ENCODE results near the gene COBL.

The COBL gene

GRCh38 chr7:51316666-51317581 is at the start of gene COBL:
COBL (minus strand) TSS chr7:51316809; CDS start chr7:51316633, 176 bp downstream.
- peak; percentile 66 for DNase-seq

- no peak for DNase-seq
Measured at GRCh38 chr7:51366172-51366728, 49.6 kb upstream of the COBL start.

- no peak for DNase-seq
Measured at GRCh38 chr7:51357821-51358220, 41.2 kb upstream of the COBL start.

- peak; percentile 72 for DNase-seq
Measured at GRCh38 chr7:51356849-51357516, 40.4 kb upstream of the COBL start.

GRCh38 chr7:51354897-51355296 is 38.3 kb upstream of the COBL start:
- no peak for DNase-seq

- no peak for DNase-seq
Measured at GRCh38 chr7:51354434-51354833, 37.8 kb upstream of the COBL start.

- no peak for DNase-seq
Measured at GRCh38 chr7:51352174-51353100, 35.8 kb upstream of the COBL start.

GRCh38 chr7:51351661-51352060 is 35.1 kb upstream of the COBL start:
- DNase-seq, result no peak

- DNase-seq, result no peak
Measured at GRCh38 chr7:51350546-51350896, 33.9 kb upstream of the COBL start.

GRCh38 chr7:51349820-51350545 is 33.4 kb upstream of the COBL start:
- DNase-seq, result peak; percentile 92

GRCh38 chr7:51346126-51346525 is 29.5 kb upstream of the COBL start:
- peak; percentile 79 for DNase-seq

- peak; percentile 76 for DNase-seq
Measured at GRCh38 chr7:51344406-51345138, 28.0 kb upstream of the COBL start.

GRCh38 chr7:51340936-51341335 is 24.3 kb upstream of the COBL start:
- no peak for DNase-seq

GRCh38 chr7:51340029-51340838 is 23.6 kb upstream of the COBL start:
- DNase-seq, result no peak

GRCh38 chr7:51335057-51335456 is 18.4 kb upstream of the COBL start:
- DNase-seq, result no peak

- no peak for DNase-seq
Measured at GRCh38 chr7:51329696-51330263, 13.2 kb upstream of the COBL start.

GRCh38 chr7:51328351-51328801 is 11.8 kb upstream of the COBL start:
- no peak for DNase-seq

- DNase-seq, result peak; percentile 33
Measured at GRCh38 chr7:51327287-51327717, 10.7 kb upstream of the COBL start.

- DNase-seq, result no peak
Measured at GRCh38 chr7:51326656-51327286, 10.2 kb upstream of the COBL start.
